ENCODE data around the gene HOXD1.

Gene HOXD1

DNA sequence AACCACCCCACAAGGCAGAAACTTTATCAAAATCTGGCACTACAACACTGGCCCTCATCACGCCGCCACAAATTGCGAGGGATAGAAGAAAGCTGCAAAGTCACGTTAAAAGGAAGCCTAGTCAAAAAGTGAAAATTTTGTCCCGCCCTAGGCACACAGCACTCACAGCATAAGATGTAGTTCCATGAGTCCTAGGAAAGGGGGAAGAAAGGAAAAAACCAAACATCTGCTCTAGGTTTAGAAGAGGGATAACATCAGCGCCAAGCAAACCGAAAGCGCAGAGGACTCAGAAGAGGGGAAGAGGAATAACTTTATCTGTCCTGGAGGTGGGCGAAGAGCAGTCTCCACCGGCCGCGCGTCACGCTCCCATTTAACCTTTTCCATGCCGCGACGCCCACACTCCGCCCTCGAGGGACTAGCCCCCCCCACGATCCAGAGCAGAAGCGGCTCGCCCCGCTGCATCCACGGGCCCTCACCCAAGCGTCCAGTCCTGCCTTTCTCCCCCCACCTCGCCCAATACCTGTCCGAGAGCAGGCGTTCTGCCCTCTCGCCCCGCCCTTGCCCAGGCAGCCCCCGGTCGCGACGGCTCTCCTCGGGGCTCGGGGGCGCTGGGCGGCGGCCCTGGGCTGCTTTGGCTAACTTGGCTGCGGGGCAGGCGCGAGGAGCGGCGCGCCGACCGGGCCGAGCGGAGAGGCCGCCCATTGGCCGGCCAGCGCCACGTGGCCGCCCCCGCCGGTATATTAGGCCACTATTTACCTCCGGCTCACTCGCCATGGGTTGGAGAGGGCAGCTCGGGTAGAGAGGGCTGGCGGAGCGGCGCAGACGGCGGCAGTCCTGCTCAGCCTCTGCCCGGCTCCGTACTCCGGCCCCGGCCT lies at the start of gene HOXD1:
Gene HOXD1 (plus strand): TSS at position 770 of the 875 bp plus-strand sequence. CDS start 134 bp downstream, outside the sequence.
- DNase-seq, result no peak

DNA sequence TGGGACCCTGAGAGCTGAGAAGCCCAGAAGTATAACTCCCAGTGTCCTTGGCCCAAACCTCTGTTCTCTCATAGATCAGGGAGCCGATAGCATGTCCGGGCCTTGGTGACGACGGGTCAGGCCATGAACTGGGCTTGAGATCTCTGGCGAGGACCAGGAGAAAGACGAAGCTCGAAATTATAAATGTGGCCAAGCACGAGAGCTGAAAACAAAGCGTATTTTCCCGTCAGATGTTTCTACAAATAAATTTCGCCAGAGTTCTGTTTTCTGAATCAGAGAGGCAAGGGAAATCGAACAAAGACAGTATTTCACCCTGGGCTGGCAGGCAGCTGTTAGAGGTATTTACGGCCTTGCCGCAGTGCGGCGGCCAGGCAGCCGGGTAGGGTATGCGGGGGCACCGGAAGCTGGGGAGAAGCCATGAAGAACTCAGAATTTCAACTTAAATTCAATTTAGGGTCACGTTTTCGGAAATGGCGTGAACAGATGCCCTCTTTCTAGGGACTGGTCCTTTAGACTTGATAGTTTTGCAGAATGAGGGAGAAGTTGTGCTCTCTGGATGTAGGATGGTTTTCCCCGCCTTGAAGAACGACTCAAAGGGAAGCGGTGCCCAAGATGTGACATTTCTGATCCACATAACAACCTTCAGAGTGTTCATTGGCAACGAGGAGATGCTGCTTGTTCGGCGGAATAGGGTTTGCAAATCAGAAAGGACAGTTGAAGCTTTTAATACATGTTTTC lies 49.4 kb upstream of the HOXD1 start:
- DNase-seq, result no peak

DNA sequence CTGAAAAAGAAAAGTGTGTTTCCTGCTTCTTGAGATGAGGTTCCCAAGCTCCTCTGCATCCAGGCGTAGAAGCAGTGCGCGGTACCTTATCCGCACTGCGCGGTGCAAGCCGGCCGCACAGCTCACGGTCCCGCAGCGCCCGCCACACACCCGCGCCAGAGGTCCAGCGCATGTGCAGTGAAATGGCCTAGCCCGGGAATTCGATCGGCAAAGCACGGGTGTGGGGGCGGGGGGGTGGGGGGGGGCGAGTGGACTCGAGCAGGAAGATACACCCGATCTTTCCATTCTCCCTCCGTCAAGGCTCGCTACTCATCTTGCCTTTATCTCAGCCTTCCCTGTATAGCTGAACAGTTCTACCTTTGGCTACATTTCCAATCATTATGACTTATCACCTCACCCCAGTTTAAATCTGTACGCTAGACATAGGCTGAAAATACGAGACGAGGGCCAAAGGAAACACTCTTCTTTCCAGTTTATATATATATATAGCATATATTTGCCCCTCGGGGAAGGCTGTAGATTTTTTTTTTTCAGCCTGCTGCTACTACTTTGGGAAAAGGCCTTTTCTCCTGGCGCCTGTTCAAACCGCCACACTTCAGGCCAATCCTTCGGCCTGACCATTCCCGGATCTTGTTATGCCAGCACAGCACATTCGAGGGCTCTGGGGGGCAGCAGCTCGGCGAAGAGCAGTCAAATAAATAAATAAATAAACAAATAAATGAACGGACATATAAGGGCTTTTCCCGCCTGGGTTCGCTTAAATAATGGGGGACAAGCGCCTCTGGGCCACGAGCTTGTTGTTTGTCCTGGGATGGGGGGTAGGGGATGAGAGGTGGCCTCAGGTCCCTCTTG lies 48.6 kb upstream of the HOXD1 start:
- no peak for DNase-seq

DNA sequence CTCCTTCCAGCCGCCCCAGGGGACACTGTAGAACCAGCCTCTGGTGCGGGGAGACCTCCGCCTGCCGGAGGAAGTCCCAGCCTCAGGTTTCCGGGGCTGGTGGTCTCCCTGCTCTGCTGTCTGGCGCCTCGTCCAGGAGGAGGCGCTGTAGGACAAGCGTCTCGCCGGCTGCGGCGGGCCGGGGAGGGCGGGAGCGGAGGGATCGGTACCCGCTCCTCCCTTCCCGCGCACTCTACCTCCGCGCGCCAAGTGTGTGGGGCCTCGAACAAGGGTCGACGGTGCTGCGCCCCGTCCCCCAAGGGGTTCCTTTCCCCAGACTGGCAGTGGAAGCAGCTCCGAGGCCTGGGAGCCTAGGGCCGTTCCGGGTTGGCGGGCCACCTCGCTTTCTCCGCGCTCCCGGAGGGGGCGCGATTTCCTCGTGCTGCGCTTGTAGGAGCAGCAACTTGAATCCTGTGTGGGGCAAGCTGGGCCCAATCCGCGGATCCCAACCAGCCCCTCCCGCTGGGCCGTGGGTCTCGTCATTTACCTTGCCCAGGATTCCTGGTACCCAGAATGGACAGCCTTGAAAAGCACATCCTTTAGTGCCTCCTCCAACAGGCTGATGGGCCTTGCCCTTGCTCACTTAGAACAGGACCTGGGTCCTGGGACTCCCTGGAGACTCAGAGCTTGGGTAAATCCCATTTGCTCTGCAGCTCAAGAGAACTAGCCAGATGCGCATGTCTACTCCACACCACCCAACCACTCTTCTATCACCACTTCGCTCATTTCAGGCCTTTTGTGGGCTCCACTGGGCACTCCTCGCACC lies 47.8 kb upstream of the HOXD1 start:
- peak; percentile 47 for DNase-seq

DNA sequence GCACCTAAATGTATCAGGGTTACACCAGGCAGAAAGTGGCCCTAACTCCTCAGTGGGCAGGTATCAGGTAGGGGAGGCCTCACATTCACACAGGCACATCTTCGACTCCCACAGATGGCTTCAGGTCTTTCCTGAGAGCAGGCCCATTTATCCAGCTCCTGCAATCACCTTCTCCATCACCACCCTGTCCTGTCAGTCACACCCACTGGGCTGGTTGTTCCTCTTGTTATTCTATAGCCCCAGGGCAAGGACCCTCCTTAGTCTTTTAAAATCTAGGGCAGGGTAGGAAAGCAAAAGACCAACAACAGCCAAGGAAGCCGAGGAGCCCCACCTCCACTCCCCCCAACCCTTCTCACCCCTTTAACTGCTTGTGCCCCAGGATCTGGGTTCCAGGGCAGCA lies 46.2 kb upstream of the HOXD1 start:
- no peak for DNase-seq

DNA sequence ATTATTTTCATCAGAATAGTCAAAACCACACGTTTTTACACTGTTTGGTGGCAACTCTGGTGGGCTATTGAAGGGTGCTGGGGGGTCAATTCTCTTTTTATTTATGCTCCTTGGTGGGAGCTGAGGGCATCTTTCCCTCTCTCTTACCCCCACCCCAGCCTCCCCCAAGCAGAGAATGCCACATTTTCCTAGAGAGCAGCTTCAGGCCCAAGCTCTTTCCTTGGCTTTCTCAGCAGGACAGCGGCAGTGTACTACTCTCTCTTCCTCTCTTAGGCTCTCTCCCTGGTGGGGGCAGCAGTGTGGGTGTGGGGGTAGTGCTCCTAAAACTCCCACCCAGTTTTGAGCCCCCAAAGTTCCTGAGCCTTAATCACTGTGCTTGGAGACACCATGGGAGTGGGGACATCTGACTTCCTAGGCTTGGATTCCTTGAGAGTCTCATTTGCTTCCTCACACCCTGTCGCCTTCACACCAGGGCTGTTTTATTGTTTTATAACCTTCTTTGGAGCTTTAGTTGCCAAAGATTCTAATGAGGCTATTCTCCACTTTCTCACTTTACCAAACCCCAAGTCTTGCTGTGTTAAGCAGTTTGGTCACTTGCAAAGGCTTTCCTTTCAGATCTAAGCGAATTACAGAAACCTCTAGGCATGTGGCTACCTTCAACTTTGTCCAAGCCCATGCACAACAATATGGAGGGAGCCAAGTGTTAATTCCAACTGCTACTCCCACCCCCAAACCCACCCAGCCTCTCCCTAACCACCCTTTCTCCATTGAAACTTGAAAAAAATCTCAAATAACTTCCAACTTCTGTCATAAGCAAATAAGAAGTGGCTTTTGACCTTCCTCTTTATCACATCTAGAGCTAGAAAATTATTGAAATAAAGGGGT lies 43.1 kb upstream of the HOXD1 start:
- DNase-seq, result no peak

DNA sequence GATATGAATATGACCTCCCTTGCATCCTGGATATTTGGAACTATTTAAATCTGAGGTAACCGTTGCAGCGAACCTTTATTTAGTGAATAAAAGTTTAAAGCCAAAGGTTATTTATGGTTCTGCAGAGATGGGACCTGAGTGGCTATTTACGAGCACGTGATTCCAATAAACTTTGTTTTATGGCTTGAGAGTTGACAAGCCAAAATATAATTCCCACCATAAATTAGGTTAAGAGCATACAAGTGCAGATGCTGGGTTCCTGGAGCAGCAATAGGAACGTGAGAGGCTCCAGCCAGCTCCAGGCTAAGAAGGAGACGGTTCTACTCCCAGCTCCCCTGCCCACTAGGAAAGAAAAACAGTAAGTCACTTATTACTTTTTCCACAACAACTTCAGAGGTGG lies 42.4 kb upstream of the HOXD1 start:
- no peak for DNase-seq

DNA sequence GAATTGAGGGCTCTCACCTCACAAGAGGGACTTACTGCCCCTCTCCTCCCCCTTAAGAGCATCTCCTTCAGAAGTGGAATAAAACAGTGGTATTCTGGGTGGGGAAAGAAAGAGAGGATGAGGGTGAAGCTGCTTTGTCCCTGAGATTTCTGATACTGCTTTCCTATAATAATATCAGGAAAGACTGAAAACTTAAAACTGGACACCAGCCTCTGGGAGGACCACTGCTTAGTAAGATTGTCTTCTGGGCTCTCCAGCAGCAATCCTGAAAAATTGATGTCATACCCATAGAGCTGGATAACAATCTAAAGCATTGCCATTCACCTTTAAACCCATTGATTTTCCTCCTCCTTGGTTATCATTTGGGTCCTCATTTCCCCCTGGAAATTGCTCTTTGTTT lies 41.8 kb upstream of the HOXD1 start:
- no peak for DNase-seq

DNA sequence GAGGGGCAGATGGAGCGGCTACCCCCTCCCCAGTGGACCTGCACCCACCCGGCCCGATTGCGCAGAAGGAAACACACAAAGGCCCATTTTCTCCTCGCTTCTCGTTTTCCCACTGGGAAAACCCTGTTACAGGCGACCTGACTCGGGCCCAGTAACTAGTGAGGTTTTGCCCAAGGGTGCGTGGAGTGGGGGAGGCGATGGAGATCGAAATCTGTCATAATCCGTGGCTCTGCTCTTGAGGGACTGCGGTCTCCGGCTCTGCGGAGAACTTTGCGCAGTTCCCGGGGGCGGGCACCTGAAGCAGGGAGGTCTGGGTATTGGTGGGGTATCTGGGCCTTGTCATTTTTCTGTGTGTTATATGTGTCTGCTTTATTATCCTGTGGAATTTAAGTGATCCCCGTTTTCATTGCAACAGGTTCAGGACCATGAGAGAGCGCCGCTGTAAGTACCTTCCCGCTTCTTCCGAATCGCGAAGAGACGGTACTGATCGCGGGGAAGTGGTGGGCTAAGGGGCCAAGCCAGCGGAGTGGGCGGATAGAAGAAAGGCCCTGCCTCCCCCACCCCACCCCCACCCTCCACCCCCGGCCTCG lies 41.2 kb upstream of the HOXD1 start:
- DNase-seq, result no peak

DNA sequence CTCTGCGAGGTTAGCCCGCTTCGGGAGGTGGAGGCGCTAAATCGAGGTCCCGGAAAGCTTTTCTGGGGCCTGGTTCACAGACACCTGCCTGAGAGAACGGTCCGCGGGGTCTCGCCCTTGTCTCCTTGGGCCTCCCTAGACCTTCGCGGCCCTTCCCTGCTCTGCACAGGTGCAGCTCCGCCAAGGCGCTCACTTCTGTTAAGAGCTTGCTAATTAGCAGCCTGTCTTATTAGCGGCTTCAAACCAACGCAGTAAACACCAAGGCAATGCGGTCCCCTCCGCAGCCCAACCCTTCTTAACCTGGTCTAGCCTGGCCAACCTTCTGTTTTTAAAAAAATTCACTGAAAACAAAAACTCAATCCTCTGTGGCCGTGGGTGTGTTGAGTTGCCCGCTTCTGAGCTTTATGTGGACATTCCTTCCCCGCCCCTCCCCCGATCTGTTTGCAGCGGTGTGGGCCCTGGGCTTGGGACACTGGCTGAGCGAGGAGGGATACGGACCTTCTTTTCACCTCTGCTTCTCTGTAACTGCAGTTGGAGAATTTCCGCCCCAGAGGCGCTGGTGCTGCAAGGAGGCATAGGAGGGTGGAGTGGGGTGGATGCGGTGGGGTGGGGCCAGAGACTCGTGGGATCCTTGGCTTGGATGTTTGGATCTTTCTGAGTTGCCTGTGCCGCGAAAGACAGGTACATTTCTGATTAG lies 40.5 kb upstream of the HOXD1 start:
- no peak for DNase-seq

DNA sequence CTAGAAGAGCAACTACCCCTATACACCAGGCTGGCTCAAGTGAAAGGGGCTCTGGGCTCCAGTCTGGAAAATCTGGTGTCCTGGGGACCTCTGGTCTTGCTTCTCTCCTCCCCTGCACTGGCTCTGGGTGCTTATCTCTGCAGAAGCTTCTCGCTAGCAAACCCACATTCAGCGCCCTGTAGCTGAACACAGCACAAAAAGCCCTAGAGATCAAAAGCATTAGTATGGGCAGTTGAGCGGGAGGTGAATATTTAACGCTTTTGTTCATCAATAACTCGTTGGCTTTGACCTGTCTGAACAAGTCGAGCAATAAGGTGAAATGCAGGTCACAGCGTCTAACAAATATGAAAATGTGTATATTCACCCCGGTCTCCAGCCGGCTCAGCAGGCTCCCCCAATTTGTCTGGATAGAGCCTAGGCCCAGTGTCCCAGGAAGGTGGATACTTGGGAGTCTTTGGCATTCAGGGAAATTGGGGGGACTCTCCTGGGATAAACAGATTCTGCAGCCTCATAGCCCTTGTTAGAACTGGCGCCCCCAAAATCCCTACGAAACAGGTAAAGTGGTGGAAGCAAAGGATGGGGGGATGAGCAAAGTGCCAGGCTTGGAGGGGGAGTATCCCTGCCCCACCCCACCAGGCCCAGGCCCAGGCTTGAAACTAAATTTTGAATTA lies 39.6 kb upstream of the HOXD1 start:
- DNase-seq, result no peak

DNA sequence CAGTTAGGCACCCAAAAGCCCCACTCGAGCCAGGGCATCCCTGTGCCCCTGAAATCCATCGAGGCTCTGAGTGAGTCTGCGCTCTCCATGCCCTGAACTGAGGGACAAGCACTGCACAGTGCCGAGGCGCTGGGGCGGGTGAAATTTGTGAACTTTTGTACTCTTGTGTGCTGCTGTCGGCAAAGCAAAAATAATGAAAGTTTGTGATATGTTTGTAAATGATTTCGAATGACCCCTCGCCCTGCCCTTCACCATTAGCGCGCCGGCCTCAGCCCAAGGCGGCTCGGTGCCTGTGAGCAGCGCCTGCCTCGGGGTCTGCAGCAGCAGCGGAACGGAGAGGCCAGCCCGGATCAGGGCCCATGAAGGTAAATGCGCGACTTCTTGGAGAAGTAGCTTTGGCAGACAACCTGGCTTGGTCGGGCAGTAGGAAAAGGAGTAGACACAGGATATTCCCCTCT lies 39.0 kb upstream of the HOXD1 start:
- DNase-seq, result no peak

DNA sequence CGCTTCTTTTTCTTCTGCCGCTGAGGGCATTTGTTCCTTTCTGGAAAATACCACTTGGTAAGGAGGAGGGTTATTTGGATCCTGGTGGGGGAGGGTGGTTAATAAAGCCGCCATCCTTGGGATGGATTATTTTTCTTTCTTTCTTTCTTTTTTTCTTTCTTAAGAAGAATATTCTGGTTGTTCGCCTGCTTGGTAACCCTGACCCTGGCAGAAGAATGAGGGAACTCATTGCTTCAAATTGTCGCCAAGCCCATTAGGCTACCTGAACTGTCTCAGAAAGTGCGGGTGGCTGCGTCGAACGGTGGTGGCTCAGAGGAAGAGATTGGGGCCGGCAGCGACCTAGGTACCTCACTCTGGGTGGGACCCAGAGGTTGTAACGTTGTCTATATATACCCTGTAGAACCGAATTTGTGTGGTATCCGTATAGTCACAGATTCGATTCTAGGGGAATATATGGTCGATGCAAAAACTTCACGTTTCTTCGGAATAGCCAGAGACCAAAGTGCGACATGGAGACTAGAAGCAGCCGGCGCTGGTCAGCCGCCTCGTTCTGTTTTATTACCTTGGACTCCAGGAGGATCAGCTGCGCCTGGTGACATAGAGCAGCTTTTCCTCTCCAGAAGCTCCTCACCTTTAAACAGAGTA lies 38.4 kb upstream of the HOXD1 start:
- no peak for DNase-seq

DNA sequence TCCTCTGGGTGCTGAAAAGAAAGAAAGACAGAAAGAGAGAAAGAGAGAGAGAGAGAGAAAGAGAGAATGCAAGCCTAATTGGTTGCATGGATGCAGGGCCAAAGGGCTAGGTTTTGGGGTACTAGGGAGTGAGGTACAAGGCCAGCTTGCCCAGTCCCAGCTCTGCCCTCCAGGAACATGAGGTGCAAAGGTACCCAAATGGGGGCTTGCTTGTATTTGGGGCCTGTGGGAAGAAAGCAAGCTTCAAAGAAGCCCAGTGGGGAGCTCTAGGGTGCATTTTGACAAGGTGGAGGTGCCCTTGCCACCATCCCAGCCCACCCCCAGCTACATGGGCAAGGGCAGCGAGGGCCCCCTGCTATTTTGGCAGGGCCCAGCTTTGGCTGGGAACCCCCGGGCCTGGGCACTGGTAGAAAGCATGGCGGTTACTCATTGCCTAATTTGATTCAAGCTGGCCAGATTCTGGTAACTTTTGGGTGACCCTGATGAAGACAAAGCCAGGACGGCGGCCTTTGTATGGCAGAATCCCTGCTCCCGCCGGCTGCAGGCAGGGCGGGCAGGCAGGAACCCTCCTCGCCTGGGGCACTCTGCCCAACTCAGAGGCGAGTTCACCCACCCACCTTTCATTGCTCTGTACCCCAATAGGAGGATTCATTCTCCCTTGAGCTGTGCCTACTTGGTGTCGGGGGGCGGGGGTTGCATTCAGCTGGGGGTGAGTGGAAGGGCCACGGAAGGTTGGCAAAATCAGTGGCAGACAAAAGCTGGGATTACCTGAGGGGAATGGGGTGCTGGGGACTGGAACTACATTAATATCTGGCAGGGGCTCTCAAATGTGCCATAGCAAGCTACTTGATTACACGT lies 37.7 kb upstream of the HOXD1 start:
- no peak for DNase-seq

DNA sequence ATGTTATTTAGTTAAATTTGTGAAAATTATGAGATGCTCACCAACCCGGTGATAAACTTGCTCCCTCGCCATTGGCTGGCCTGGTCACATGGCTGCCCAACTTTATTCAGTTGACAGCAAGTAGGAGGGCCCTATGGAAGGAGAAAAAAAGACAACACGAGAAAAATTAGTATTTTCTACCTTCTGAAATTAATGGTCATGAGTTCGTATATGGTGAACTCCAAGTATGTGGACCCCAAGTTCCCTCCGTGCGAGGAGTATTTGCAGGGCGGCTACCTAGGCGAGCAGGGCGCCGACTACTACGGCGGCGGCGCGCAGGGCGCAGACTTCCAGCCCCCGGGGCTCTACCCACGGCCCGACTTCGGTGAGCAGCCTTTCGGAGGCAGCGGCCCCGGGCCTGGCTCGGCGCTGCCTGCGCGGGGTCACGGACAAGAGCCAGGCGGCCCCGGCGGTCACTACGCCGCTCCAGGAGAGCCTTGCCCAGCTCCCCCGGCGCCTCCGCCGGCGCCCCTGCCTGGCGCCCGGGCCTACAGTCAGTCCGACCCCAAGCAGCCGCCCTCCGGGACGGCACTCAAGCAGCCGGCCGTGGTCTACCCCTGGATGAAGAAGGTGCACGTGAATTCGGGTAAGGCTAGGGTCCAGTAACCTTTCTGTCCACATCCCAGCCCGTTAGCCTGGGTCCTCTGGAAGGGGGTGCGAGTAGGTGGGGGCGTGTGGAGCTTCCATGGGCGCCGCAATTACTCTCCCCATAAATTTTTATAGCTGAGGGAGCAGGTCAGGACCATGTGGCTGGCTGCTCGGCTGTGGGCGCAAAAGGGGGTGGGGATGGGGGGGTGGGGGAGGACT lies 36.8 kb upstream of the HOXD1 start, which contains the start of gene HOXD4:
Gene HOXD4 (plus strand): TSS at position 109 of the 846 bp plus-strand sequence. CDS start 84 bp downstream, at position 193.
- no peak for DNase-seq

DNA sequence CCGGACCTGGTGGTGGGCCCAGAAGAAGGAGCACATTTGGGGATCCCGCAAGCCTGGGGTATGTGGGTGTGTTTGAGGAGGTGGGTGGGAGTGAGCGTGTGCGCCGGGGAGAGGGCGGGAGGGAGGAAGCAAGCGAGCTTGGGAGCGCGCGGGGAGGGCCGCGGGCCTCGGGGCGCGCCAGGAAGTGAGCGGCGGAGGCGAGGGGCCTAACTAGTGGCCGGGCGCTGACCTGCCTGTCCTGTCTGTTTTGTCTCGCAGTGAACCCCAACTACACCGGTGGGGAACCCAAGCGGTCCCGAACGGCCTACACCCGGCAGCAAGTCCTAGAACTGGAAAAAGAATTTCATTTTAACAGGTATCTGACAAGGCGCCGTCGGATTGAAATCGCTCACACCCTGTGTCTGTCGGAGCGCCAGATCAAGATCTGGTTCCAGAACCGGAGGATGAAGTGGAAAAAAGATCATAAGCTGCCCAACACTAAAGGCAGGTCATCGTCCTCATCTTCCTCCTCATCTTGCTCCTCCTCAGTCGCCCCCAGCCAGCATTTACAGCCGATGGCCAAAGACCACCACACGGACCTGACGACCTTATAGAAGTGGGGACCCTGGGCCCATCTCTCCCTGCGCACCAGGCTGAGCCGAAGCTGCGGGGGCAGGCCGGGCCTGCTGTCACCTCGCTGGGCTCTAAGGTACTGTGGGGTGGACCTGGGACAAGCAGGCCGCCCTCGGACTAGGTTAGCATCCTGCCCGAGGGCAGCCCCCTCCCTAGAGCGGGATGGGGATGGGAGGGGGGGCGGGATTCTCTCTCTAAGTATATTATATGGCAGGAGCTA lies 35.9 kb upstream of the HOXD1 start:
- DNase-seq, result no peak

Measured in RPMI8226 (cell line).